T-cell (primary cell): ENCODE data around the gene WNT3A. TPM values are rescaled to one million over a fixed set of nuclear protein-coding genes. Genes with fewer than 3 reads are reported as not detected.

ENCODE experiments used
- ATAC-seq, 4 experiments: fragments of 200-7000 bp in 3 of 4; fragments of 150-1000 bp in 1 of 4; cut with Tn5 transposase; replicated peaks in 1 of 4; 1 replicate in 3 of 4; 2 replicates in 1 of 4; pipeline ENCODE4 v1.10.0; 2021; ENCODE audit warnings: moderate library complexity in 3 of 4, mild to moderate bottlenecking in 2 of 4, moderate number of reproducible peaks in 1 of 4
- CTCF ChIA-PET, 2 donors: fragments of 300-600 bp; sonication (Branson Sonifier 250); formaldehyde crosslinking; loops; one replicate each; lab custom pipeline; 2022; ENCODE audit warnings: antibody characterized with exemption in 2 of 2; lab: Charles Lee
- POLR2A ChIA-PET, 2 donors: fragments of 300-600 bp; sonication (Branson Sonifier 250); formaldehyde crosslinking; loops; one replicate each; lab custom pipeline; 2022; ENCODE audit warnings: antibody characterized with exemption in 2 of 2; lab: Charles Lee
- DNase-seq, 35 experiments: peaks; one replicate each; pipeline versions ENCODE4 v3.0.0 to v3.0.0-alpha.2; 2013 to 2023
- H3K27ac ChIP-seq: one replicate; pipeline ENCODE4 v1.5.1; 2013; ENCODE audit warnings: low read length
- H3K27me3 ChIP-seq, 2 experiments: replicated peaks in 1 of 2; 1 replicate in 1 of 2; 2 replicates in 1 of 2; pipeline versions ENCODE4 v1.6.1 to v1.7.0; 2013; ENCODE audit warnings: low read length in 1 of 2, mixed read lengths in 1 of 2; ENCODE audit not compliant: control insufficient read depth in 2 of 2, insufficient read depth in 2 of 2; ENCODE audit errors: extremely low read depth in 1 of 2
- H3K36me3 ChIP-seq, 2 donors: 1 replicate in 1 of 2; 2 replicates in 1 of 2; pipeline versions ENCODE4 v1.6.1 to v1.7.0; 2013; ENCODE audit warnings: low read length in 1 of 2; ENCODE audit not compliant: control insufficient read depth in 2 of 2, insufficient read depth in 1 of 2; ENCODE audit errors: extremely low read depth in 1 of 2
- H3K4me1 ChIP-seq, 2 experiments: 1 replicate in 1 of 2; 2 replicates in 1 of 2; pipeline versions ENCODE4 v1.6.1 to v1.7.0; 2013; ENCODE audit warnings: low read length in 2 of 2, mixed read lengths in 1 of 2; ENCODE audit not compliant: insufficient read depth in 2 of 2, control insufficient read depth in 1 of 2; ENCODE audit errors: extremely low read depth in 1 of 2
- H3K4me3 ChIP-seq, 2 donors: 1 replicate in 1 of 2; 2 replicates in 1 of 2; pipeline versions ENCODE4 v1.5.1 to v1.7.0; 2013; ENCODE audit warnings: mild to moderate bottlenecking in 2 of 2, low read length in 1 of 2, moderate library complexity in 1 of 2; ENCODE audit not compliant: control insufficient read depth in 1 of 2; ENCODE audit errors: extremely low read depth in 1 of 2
- H3K9me3 ChIP-seq: 2 replicates; pipeline ENCODE4 v1.7.0; 2013
- H3K27ac Mint-ChIP-seq, 2 donors: one replicate each; pipeline ENCODE4 v1.8.0; 2020 to 2021; ENCODE audit warnings: mild to moderate bottlenecking in 2 of 2, mixed read lengths in 2 of 2
- H3K27me3 Mint-ChIP-seq, 2 donors: one replicate each; pipeline ENCODE4 v1.8.0; 2021 to 2022; ENCODE audit warnings: mixed read lengths in 2 of 2
- H3K36me3 Mint-ChIP-seq: one replicate; pipeline ENCODE4 v1.8.0; 2021; ENCODE audit warnings: mixed read lengths
- H3K4me1 Mint-ChIP-seq, 3 donors: one replicate each; pipeline ENCODE4 v1.8.0; 2020 to 2022; ENCODE audit warnings: mixed read lengths in 3 of 3, mild to moderate bottlenecking in 1 of 3
- H3K4me3 Mint-ChIP-seq, 3 donors: one replicate each; pipeline ENCODE4 v1.8.0; 2020 to 2022; ENCODE audit warnings: mild to moderate bottlenecking in 3 of 3, mixed read lengths in 3 of 3, moderate library complexity in 3 of 3
- H3K9me3 Mint-ChIP-seq, 3 donors: one replicate each; pipeline ENCODE4 v1.8.0; 2020 to 2022; ENCODE audit warnings: mixed read lengths in 3 of 3
- WGBS: methylation state at CpG from one replicate; pipeline ENCODE4 v1.1.5; 2013; ENCODE audit warnings: missing lambda C conversion rate; ENCODE audit not compliant: insufficient coverage; 5-methylcytosine and 5-hydroxymethylcytosine counted together
- total RNA-seq, 35 experiments: library from RNA in 6 of 35; stranded (reverse) in 6 of 35; fragments of 120-200 nt in 1 of 35; gene quantifications; one replicate each; pipeline versions ENCODE4 v1.2.1 to v1.2.4 and lab custom pipeline; 2013 to 2026

Gene WNT3A
- total RNA-seq, 5 donors from 2014 or later (not counting 1 experiment from before 2014, with no cell fraction given), result 0.10 to 0.28 TPM; not detected in 3

DNA sequence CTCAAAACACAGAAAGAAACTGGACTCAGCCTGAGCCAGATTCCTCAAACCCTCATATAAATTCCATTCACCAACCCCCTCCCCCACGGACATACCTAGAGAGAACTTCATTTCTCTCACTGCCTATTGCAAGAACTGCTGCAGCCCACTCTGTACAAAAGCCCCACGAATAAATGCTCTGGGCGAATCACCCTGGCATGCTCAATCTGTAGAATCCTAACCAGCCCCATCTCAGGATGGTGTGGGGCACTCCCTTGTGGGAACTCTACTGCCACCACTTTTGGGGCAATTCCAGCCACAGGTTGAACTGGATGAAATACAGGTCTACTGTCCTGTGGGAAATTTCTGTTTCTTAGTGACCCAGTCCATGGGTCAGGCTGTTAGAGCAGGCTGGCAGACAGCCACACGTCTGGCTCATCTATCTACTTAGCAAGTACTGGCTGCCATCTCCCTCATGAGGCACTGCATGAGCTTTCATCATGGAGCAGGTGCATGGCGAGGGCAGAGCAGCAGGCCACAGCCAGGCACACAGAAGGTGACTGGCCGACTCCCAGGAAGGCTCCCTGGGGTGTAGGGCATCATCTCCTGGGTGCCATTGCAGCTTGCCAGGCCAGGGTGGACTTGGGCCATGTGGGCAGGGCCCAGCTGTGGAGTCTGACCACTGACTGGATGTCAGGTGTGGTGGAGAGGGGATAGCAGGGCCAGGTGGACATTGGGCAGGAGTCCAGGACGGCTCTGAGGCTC lies 97.9 kb downstream of the WNT3A start:
- POLR2A ChIA-PET, result interaction anchor here (0.6 to 1.0 kb wide), 3 partner anchors 31 to 360 kb away, joined by 3 to 5 read pairs (median 3); no protein-coding TSS in a partner anchor
- H3K27ac Mint-ChIP-seq, result peak overlapping the region in 1 of 2 donors; percentile 58

DNA sequence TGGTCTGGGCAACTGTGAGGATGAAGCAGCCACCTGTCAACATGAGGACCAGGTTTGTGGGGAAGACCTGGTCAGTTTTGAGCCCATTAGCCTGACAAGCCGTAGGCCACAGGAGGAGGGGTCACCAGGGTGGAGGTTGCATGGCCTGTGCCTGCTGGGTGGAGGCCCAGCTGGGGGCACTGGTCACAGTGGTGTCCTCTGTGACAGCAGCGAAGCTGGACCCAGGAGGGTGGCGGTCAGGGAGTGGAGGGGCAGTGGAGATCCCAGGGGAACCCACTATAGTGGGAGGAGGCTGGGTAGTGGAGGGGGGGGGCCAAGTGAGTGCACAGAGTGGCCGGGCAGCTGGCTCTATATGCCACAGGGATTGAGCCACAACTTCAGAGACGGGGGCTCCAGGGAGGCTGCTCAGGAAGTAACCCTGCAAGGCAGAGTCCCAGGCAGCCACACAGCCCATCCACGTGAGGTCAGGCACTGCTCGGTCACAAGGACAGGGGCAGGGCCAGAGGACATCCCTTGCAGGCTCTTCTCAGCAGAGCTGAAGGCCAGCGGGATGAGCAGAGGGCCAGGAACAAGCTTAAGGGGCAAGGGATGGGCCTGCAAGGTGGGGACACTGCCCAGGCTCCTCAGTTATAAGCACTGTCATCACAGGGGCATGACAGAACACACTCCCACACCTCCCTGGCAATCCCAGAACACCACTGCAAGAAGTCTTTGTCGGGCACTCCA lies 98.6 kb downstream of the WNT3A start:
- Mint-ChIP-seq H3K4me3 (peak overlapping the region in 1 of 3 donors; percentile 39), H3K27ac (no peak overlapping the region), H3K27me3 (no peaks in the 10 kb centered on the region), H3K36me3 (peaks cover 12% of the 10 kb centered on the region), H3K9me3 (no peaks in the 10 kb centered on the region), H3K4me1 (peaks cover 37 to 47% (median 39%) of the 10 kb centered on the region in 3 donors)
- WGBS, result 93% methylated on average over 8 of the region's 9 CpGs
- no peak for ATAC-seq
- peaks cover 0 to 4% of the 10 kb centered on the region in 2 experiments for H3K27me3 ChIP-seq
- POLR2A ChIA-PET, result interaction anchor here (0.9 to 1.0 kb wide), 2 partner anchors 32 to 359 kb away, joined by 3 read pairs; no protein-coding TSS in a partner anchor
- peak in 1 of 35 experiments; percentile 5 for DNase-seq
- H3K27ac ChIP-seq, result no peak overlapping the region
- H3K4me1 ChIP-seq, result peaks cover 5 to 65% of the 10 kb centered on the region in 2 experiments
- H3K4me3 ChIP-seq, result no peak overlapping the region
- no peaks in the 10 kb centered on the region for H3K9me3 ChIP-seq
- CTCF ChIA-PET, result interaction anchor here in 1 of 2 donors (0.6 kb wide), 1 partner anchor 23 kb away, joined by 3 read pairs; the partner anchor contains the start of gene ARF1
- H3K36me3 ChIP-seq, result peaks cover 3 to 32% of the 10 kb centered on the region in 2 donors

More for the DNA sequence above, 97.9 kb downstream of the WNT3A start:
- peaks cover 3 to 38% of the 10 kb centered on the region in 2 donors for H3K36me3 ChIP-seq
- no peak overlapping the region for H3K4me3 ChIP-seq
- peak overlapping the region; percentile 39 to 95 (median 89) for H3K4me3 Mint-ChIP-seq
- no peaks in the 10 kb centered on the region for H3K9me3 ChIP-seq
- ATAC-seq (no peak), DNase-seq (no peak)
- peaks cover 0 to 4% of the 10 kb centered on the region in 2 experiments for H3K27me3 ChIP-seq
- WGBS, result 90% methylated on average over 7 of the region's 7 CpGs
- no peaks in the 10 kb centered on the region for H3K27me3 Mint-ChIP-seq
- peaks cover 33 to 43% (median 37%) of the 10 kb centered on the region in 3 donors for H3K4me1 Mint-ChIP-seq
- CTCF ChIA-PET, result no interaction called here
- H3K4me1 ChIP-seq, result peaks cover 5 to 59% of the 10 kb centered on the region in 2 experiments
- H3K36me3 Mint-ChIP-seq, result peaks cover 12% of the 10 kb centered on the region
- H3K27ac ChIP-seq, result no peak overlapping the region
- no peaks in the 10 kb centered on the region for H3K9me3 Mint-ChIP-seq

- no peaks in the 10 kb centered on the region for H3K9me3 ChIP-seq
- Mint-ChIP-seq H3K9me3 (no peaks in the 10 kb centered on the region), H3K4me3 (peak overlapping the region in 1 of 3 donors; percentile 79), H3K36me3 (peaks cover 12% of the 10 kb centered on the region), H3K4me1 (peaks cover 31 to 45% (median 35%) of the 10 kb centered on the region in 3 donors), H3K27me3 (no peaks in the 10 kb centered on the region), H3K27ac (no peak overlapping the region)
- no peak for DNase-seq
- H3K4me1 ChIP-seq, result peaks cover 5 to 61% of the 10 kb centered on the region in 2 experiments
- ATAC-seq, result no peak
- peaks cover 0 to 4% of the 10 kb centered on the region in 2 experiments for H3K27me3 ChIP-seq
- no peak overlapping the region for H3K4me3 ChIP-seq
- POLR2A ChIA-PET, result interaction anchor here in 1 of 2 donors (0.6 kb wide), 1 partner anchor 11 kb away, joined by 3 read pairs; no protein-coding TSS in a partner anchor
- no peak overlapping the region for H3K27ac ChIP-seq
- WGBS, result 93% methylated on average over 7 of the region's 8 CpGs
- peaks cover 0 to 26% of the 10 kb centered on the region in 2 donors for H3K36me3 ChIP-seq
- CTCF ChIA-PET, result interaction anchor here in 1 of 2 donors (0.6 kb wide), 1 partner anchor 24 kb away, joined by 3 read pairs; the partner anchor contains the start of gene ARF1
Observed at GRCh38 chr1:228105996-228106799, 99.4 kb downstream of the WNT3A start.

DNA sequence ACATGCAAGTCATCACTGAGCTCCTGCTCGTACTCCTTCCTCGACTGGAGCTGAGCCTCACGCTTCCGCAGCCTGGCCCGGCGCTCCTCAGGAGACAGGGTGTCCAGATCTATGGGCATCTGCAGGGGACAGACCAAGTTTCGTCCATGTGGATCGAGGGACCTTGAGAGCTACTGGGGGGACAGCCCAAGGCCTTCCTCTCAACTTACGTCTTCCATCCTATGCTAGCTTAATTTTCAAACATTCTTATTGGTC lies 99.9 kb downstream of the WNT3A start:
- 96% methylated on average over 8 of the region's 9 CpGs for WGBS
- ChIA-PET CTCF (no interaction called here), POLR2A (interaction anchor here in 1 of 2 donors (0.6 kb wide), 1 partner anchor 12 kb away, joined by 3 read pairs; no protein-coding TSS in a partner anchor)
- ATAC-seq, result no peak
- peak overlapping the region in 1 of 3 donors; percentile 79 for H3K4me3 Mint-ChIP-seq
- peaks cover 27 to 40% (median 30%) of the 10 kb centered on the region in 3 donors for H3K4me1 Mint-ChIP-seq
- no peak for DNase-seq
- peaks cover 8% of the 10 kb centered on the region for H3K36me3 Mint-ChIP-seq
- Histone ChIP-seq H3K4me1 (peaks cover 5 to 55% of the 10 kb centered on the region in 2 experiments), H3K27ac (no peak overlapping the region), H3K9me3 (no peaks in the 10 kb centered on the region), H3K4me3 (no peak overlapping the region), H3K36me3 (peaks cover 0 to 26% of the 10 kb centered on the region in 2 donors), H3K27me3 (peaks cover 0 to 4% of the 10 kb centered on the region in 2 experiments)
- no peaks in the 10 kb centered on the region for H3K27me3 Mint-ChIP-seq
- no peaks in the 10 kb centered on the region for H3K9me3 Mint-ChIP-seq
- H3K27ac Mint-ChIP-seq, result no peak overlapping the region

GRCh38 chr1:228107636-228108035 lies 100.8 kb downstream of the WNT3A start:
- H3K9me3 Mint-ChIP-seq, result no peaks in the 10 kb centered on the region
- H3K4me1 Mint-ChIP-seq, result peaks cover 27 to 40% (median 30%) of the 10 kb centered on the region in 3 donors
- peaks cover 8% of the 10 kb centered on the region for H3K36me3 Mint-ChIP-seq
- Histone ChIP-seq H3K4me3 (no peak overlapping the region), H3K27ac (no peak overlapping the region), H3K27me3 (peaks cover 0 to 4% of the 10 kb centered on the region in 2 experiments), H3K9me3 (no peaks in the 10 kb centered on the region), H3K36me3 (peaks cover 0 to 26% of the 10 kb centered on the region in 2 donors), H3K4me1 (peaks cover 3 to 47% of the 10 kb centered on the region in 2 experiments)
- no peaks in the 10 kb centered on the region for H3K27me3 Mint-ChIP-seq
- peak overlapping the region; percentile 39 to 85 for H3K27ac Mint-ChIP-seq
- ATAC-seq (no peak), DNase-seq (peak in 1 of 35 experiments; percentile 5)
- CTCF ChIA-PET, result no interaction called here
- peak overlapping the region; percentile 79 to 93 (median 81) for H3K4me3 Mint-ChIP-seq
- POLR2A ChIA-PET, result no interaction called here
- 93% methylated on average over 17 of the region's 19 CpGs for WGBS
